Stimulated activated CD8-positive, alpha-beta memory T cell treated with anti-CD3 and anti-CD28 coated beads, Interleukin-4, amount 100 ng/mL, for 4 hours (primary cell): ENCODE measurements around the gene SMG6.

Source experiments
- DNase-seq, 2 donors: peaks; one replicate each; pipeline ENCODE4 v3.0.0-alpha.2; 2020; ENCODE audit warnings: low read depth in 2 of 2, low spot score in 1 of 2

The SMG6 gene

GRCh38 chr17:2110436-2110835, 193.1 kb downstream of the SMG6 start:
- no peak for DNase-seq

- DNase-seq: no peak
Observed at GRCh38 chr17:2108170-2108569, 195.4 kb downstream of the SMG6 start.

GRCh38 chr17:2107506-2107905, 196.1 kb downstream of the SMG6 start:
- DNase-seq: no peak

GRCh38 chr17:2107050-2107449, 196.5 kb downstream of the SMG6 start:
- DNase-seq: no peak

GRCh38 chr17:2106308-2106955, 197.2 kb downstream of the SMG6 start:
- no peak for DNase-seq

GRCh38 chr17:2105663-2106062, 197.9 kb downstream of the SMG6 start:
- no peak for DNase-seq

- DNase-seq: no peak
Observed at GRCh38 chr17:2102931-2103809, 200.4 kb downstream of the SMG6 start.

GRCh38 chr17:2101448-2102257, 201.9 kb downstream of the SMG6 start:
- no peak for DNase-seq

- no peak for DNase-seq
Observed at GRCh38 chr17:2095536-2095910, 208.1 kb downstream of the SMG6 start.

GRCh38 chr17:2094891-2095535, 208.6 kb downstream of the SMG6 start:
- no peak for DNase-seq

GRCh38 chr17:2093349-2093748, 210.2 kb downstream of the SMG6 start:
- DNase-seq: no peak

- DNase-seq: no peak
Observed at GRCh38 chr17:2092253-2092652, 211.3 kb downstream of the SMG6 start.

- no peak for DNase-seq
Observed at GRCh38 chr17:2090804-2091534, 212.6 kb downstream of the SMG6 start.

GRCh38 chr17:2090210-2090641, 213.4 kb downstream of the SMG6 start:
- DNase-seq: no peak

- DNase-seq: no peak
Observed at GRCh38 chr17:2089021-2089422, 214.6 kb downstream of the SMG6 start.

GRCh38 chr17:2087597-2088211, 215.9 kb downstream of the SMG6 start:
- no peak for DNase-seq

- no peak for DNase-seq
Observed at GRCh38 chr17:2086306-2086705, 217.3 kb downstream of the SMG6 start.

- no peak for DNase-seq
Observed at GRCh38 chr17:2085648-2085949, 218.0 kb downstream of the SMG6 start.

GRCh38 chr17:2084766-2085647, 218.6 kb downstream of the SMG6 start:
- DNase-seq: no peak
